GM19468 (cell line): ENCODE data around the gene MYBPC3.
"Not testable (repeated sequence)": the region's sequence is repeated elsewhere in the genome, so short reads cannot be mapped to it uniquely, and the experiment has no call there.

Experiments used
- ATAC-seq: cut with Tn5 transposase; IDR thresholded peaks from one replicate; pipeline ENCODE4 v1.9.1; 2021; ENCODE audit warnings: mild to moderate bottlenecking, moderate library complexity, moderate number of reproducible peaks; ENCODE audit not compliant: unreplicated experiment; ENCODE audit errors: extremely low read depth

Gene MYBPC3

GRCh38 chr11:47340980-47341775, 11.3 kb downstream of the MYBPC3 start:
- ATAC-seq = no peak

- ATAC-seq = no peak
Observed at GRCh38 chr11:47340010-47340409, 12.5 kb downstream of the MYBPC3 start.

GRCh38 chr11:47338396-47339241, 13.9 kb downstream of the MYBPC3 start:
- ATAC-seq = no peak

- no peak for ATAC-seq
Observed at GRCh38 chr11:47337229-47337924, 15.1 kb downstream of the MYBPC3 start.

DNA sequence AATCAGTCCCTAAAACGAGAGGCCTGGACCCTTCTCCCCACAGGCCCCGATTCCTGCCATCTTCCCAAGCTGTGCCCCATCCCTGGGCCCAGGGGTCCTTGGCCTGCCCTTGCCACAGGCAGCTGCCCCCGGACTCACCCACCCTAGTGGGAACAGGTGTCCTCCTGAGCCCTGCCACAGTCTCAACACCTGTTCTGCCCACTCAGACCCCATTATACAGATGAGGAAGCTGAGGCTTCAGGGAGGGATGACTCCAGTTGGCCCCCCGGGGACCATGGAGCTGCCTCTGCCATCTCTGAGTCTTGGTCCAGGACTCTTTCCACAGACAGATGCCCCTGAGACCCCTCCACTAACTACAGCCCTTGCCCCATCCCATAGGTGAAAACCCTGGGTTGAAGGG, 15.9 kb downstream of the MYBPC3 start:
- ATAC-seq = no peak

GRCh38 chr11:47335733-47336132, 16.8 kb downstream of the MYBPC3 start:
- no peak for ATAC-seq

DNA sequence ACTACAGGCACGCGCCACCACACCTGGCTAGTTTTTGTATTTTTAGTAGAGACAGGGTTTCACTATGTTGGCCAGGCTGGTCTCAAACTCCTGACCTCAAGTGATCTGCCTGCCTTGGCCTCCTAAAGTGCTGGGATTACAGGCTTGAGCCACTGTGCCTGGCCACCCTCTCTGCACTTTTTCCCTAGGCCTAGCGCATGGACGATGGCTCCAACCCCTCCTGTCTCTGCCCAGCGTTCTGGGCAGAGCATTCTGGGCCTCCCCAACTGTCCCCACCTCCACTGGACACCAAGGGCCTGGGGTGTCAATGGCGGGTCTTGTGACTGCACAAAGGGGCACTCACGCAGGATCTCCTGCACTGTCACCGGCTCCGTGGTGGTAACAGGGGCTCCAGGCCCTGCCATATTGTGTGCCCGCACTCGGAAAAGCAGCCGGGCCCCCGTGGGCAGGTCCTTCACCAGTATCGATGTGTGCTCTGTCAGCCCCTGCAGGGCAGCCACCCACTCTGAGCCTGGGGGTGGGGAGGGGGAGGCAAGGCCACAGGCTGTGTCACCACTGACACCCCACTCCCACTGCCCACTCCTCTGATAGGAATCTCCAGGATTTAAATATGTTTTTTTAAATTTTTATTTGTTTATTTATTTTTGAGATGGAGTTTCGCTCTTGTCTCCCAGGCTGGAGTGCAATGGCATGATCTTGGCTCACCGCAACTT, 17.6 kb downstream of the MYBPC3 start:
- not testable (repeated sequence) for ATAC-seq

DNA sequence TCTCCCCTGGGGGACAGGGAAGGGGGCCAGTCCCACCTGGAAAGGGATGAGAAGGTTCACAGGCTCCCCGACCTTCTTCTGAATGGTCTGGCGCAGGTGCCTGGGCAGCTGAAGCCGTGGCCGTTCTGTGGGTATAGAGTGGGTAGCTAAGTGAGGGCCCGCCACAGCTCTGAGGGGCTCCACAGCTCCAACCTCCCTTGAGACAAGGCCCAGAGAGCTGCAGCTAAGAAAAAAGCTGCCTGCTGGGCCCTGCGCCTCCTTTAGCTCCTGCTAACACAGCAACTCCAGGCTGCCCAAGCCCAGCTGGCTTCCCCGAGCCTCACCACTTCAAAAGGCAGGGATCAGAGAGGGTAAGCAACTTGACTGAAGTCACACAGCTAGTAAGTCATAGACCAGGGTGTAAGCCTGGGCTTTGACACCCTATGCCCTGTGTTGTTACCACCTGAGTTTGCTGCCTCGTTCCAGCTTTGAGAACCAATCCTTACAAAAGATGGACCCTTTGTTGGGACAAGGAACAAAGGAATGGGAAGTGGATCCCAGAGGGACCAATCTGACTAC, 18.5 kb downstream of the MYBPC3 start:
- ATAC-seq = no peak

- no peak for ATAC-seq
Observed at GRCh38 chr11:47333526-47333845, 19.0 kb downstream of the MYBPC3 start.

DNA sequence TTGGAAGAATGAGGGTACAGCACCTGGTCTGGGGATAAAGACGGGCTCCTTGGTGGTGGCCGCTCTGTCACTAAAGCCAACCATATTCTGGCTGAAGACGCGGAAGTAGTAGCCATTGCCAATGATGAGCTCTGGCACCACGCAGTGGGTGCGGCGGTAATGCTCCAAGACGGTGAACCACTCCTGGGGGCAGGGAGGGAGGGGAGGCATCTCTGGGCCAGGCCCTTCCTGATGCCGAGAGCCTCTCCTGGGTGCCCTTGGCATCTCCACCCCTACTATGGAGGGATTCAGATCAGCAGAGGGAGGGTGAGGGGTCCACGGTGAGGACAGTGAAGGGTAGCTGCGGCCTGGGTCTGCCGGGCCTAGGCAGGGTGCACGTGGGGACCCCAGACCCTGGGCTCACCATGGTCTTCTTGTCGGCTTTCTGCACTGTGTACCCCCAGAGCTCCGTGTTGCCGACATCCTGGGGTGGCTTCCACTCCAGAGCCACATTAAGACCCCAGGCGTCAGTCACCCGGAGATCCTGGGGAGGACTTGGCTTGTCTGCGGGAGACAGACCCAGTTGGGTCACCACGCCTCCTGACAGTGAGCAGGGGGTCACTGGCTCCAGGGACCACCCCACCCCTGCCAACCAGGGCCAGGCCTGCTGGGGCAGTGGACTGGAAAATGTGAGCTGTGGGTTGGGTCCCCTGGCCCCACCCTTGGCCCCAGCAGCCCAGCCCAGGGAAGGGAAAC, 19.5 kb downstream of the MYBPC3 start:
- no peak for ATAC-seq

- no peak for ATAC-seq
Observed at GRCh38 chr11:47332303-47332711, 20.2 kb downstream of the MYBPC3 start.

GRCh38 chr11:47331454-47332302, 20.8 kb downstream of the MYBPC3 start:
- ATAC-seq = no peak

DNA sequence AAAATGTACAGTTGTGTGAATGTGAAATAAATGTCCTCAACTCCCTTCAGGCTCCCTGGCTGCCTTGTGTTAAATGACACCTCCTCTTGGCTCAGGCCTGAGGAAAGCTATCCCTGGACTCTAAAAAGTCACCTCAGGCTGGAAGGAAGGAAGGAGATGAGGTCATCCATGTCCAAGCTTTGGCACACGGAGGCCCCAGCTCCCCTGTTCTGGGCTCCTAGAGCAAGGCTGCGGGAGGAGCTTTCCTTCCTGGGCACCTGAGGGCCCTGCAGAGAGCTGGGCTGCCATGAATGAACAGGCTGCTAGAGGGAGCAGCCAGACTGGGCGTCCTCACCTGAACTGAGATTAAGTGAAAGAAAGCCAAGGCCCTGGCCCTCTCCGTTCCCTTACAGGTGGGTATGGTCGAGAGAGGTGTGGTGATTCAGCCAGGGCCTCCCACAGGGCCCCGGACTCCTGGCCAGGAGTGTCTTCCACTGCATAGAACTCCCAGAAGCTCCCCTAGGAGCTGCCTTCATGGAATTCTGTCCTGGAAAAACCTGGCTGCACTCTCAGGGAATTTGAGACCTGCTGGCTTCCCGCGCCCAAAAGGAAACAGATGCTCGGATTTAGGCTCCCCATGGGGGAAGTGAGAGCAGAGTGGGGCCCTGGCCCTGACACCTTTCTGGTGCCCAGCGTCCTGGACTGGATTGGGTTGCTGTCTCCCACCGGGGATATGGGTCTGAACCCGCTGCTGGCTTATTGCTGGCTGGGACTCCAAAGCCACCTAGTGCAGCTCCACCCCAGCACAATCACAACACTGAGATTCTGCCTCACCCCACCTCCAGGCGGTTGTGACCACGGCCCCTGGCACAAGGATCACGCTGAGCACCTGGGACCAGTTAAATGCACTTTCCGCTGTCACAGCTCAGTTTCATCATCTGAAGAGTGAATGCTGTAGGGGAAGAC, 22.2 kb downstream of the MYBPC3 start:
- ATAC-seq = no peak

DNA sequence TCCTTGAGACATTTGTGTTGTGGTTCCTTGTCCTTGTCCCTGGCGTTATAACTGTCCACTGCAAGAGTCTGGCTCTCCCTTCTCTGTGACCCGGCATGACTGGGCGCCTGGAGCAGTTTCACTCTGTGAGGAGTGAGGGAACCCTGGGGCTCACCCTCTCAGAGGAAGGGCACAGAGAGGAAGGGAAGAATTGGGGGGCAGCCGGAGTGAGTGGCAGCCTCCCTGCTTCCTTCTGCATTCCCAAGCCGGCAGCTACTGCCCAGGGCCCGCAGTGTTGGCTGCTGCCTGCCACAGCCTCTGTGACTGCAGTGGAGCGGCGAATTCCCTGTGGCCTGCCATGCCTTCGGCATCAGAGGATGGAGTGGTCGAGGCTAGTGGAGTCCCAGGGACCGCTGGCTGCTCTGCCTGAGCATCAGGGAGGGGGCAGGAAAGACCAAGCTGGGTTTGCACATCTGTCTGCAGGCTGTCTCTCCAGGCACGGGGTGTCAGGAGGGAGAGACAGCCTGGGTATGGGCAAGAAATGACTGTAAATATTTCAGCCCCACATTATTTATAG, 23.0 kb downstream of the MYBPC3 start:
- no peak for ATAC-seq

GRCh38 chr11:47328449-47329390, 23.8 kb downstream of the MYBPC3 start:
- peak; percentile 60 for ATAC-seq

DNA sequence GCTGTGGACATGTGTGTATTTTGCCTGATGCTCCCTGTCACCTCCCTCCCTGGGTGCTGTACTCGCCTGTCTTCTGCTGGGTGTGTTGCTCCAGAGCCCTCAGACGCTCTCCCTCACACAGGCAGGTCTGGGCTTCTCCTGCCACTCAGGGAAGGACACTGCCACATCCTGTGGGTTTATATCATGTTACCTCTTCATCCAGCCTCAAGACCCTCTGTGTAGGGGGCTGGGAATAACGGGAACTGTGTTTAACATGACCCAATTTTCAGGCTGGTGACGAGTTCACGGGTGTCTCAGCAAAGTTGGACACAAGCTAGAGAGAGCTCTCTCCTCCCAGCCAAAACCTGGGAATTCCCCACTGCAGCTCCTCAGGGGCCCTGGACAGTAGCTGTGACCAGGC, 24.6 kb downstream of the MYBPC3 start:
- no peak for ATAC-seq
